GM12878 (cell line): Measurements from ENCODE around the gene NHS. TPM values are rescaled to one million over a fixed set of nuclear protein-coding genes. Genes with fewer than 3 reads are reported as not detected.

Experiments
- ATAC-seq: fragments of 200-7000 bp; cut with Tn5 transposase; 3 replicates; pipeline ENCODE4 v1.9.1; 2020; ENCODE audit warnings: mild to moderate bottlenecking, moderate library complexity
- BruUV-seq: library from RNA; stranded (reverse); fragments of 400-500 nt; replicated peaks from 2 replicates; lab custom pipeline; 2021; lab: Mats Ljungman, UMichigan
- CTCF ChIA-PET: fragments of 300-600 bp; sonication (Branson Sonifier 250); formaldehyde crosslinking; extraction: SDS; loops from one replicate; lab custom pipeline; 2021; ENCODE audit warnings: inconsistent platforms; lab: Yijun Ruan, JAX
- POLR2A ChIA-PET: fragments of 350-600 bp; formaldehyde crosslinking; extraction: SDS; loops from one replicate; lab custom pipeline; 2021; ENCODE audit warnings: inconsistent platforms; lab: Charles Lee
- RAD21 ChIA-PET: fragments of 300-600 bp; sonication (Branson Sonifier 250); formaldehyde crosslinking; loops from one replicate; lab custom pipeline; 2023; ENCODE audit warnings: antibody characterized with exemption; ENCODE audit not compliant: unreplicated experiment; lab: Charles Lee
- SMC1A ChIA-PET: fragments of 300-600 bp; sonication (Branson Sonifier 250); formaldehyde crosslinking; loops from one replicate; lab custom pipeline; 2023; ENCODE audit not compliant: unreplicated experiment, uncharacterized antibody; lab: Charles Lee
- DNase-seq: peaks from one replicate; pipeline ENCODE4 v3.0.0-alpha.2; 2011; ENCODE audit warnings: low read depth, low spot score
- FAIRE-seq: peaks from 3 replicates; lab custom pipeline; 2011; peaks lifted over from hg19 to GRCh38; lab: Jason Lieb, UNC
- H2AFZ ChIP-seq: 2 replicates; pipeline ENCODE4 v1.6.0; 2011; ENCODE audit warnings: low read depth, low read length, control low read depth; ENCODE audit not compliant: control insufficient read depth
- H3K27ac ChIP-seq: 2 replicates; pipeline ENCODE4 v1.5.1; 2011; ENCODE audit warnings: control low read depth; ENCODE audit not compliant: control insufficient read depth, insufficient read depth
- H3K27me3 ChIP-seq, 2 experiments: replicated peaks in 1 of 2; 2 replicates each; pipeline versions ENCODE4 v1.6.0 to v1.6.1; 2011; ENCODE audit warnings: low read length in 1 of 2; ENCODE audit not compliant: control insufficient read depth in 2 of 2, insufficient read depth in 2 of 2
- H3K36me3 ChIP-seq, 2 experiments: 2 replicates each; pipeline ENCODE4 v1.5.1; 2011; ENCODE audit warnings: low read length in 1 of 2; ENCODE audit not compliant: control insufficient read depth in 2 of 2, insufficient read depth in 2 of 2
- H3K4me1 ChIP-seq: 2 replicates; pipeline ENCODE4 v1.6.1; 2011; ENCODE audit warnings: mild to moderate bottlenecking, low read length, moderate library complexity, mixed read lengths; ENCODE audit not compliant: control insufficient read depth, insufficient read depth
- H3K4me2 ChIP-seq: 2 replicates; pipeline ENCODE4 v1.6.0; 2011; ENCODE audit warnings: control low read depth; ENCODE audit not compliant: control insufficient read depth, insufficient read depth
- H3K4me3 ChIP-seq: fragments of 200-600 bp; sonication (generic); 2 replicates; pipeline ENCODE4 v1.5.1; 2016
- H3K79me2 ChIP-seq: 2 replicates; pipeline ENCODE4 v1.6.0; 2011; ENCODE audit warnings: low read length; ENCODE audit not compliant: control insufficient read depth, insufficient read depth
- H3K9ac ChIP-seq: 2 replicates; pipeline ENCODE4 v1.8.0; 2011; ENCODE audit warnings: low read length, control low read depth, mixed read lengths; ENCODE audit not compliant: control insufficient read depth, insufficient read depth
- H3K9me3 ChIP-seq: replicated peaks from 3 replicates; pipeline ENCODE4 v1.5.1; 2011; ENCODE audit warnings: mild to moderate bottlenecking, low read length; ENCODE audit not compliant: control insufficient read depth, insufficient read depth
- H4K20me1 ChIP-seq: 2 replicates; pipeline ENCODE4 v1.6.0; 2011; ENCODE audit not compliant: control insufficient read depth, insufficient read depth
- ASH2L ChIP-seq: fragments of 300-600, 200-600 bp; sonication (generic); IDR thresholded peaks from 2 replicates; pipeline ENCODE4 v1.6.1; 2017; ENCODE audit warnings: low read depth, mild to moderate bottlenecking, borderline replicate concordance
- CTCF ChIP-seq, 3 experiments: IDR thresholded peaks in 2 of 3; conservative IDR thresholded peaks in 1 of 3; 2 replicates each; pipeline ENCODE4 v1.5.1; 2011; ENCODE audit warnings: low read depth in 3 of 3, low read length in 3 of 3, mild to moderate bottlenecking in 3 of 3, control low read depth in 2 of 3, moderate library complexity in 2 of 3, inconsistent platforms in 1 of 3, mixed read lengths in 1 of 3; ENCODE audit not compliant: control insufficient read depth in 2 of 3, insufficient read depth in 1 of 3; ENCODE audit errors: extremely low read depth in 1 of 3
- E2F4 ChIP-seq: IDR thresholded peaks from 2 replicates; pipeline ENCODE4 v1.6.1; 2012; ENCODE audit warnings: low read depth, low read length, improper control_type of control experiment
- WGBS: methylation state at CpG from one replicate; pipeline ENCODE4 v1.1.6; 2016; ENCODE audit warnings: low lambda C conversion rate; ENCODE audit not compliant: insufficient replicate concordance, insufficient coverage; ENCODE audit errors: missing lambda C conversion rate; 5-methylcytosine and 5-hydroxymethylcytosine counted together
- in situ Hi-C: fragments of 300-500 bp; cut with MboI; formaldehyde crosslinking; loops from 9 replicates; pipeline ENCODE4 v1.14.3; 2018; ENCODE audit warnings: mixed read lengths
- intact Hi-C: fragments of 100-400 bp; cut with micrococcal nuclease; formaldehyde crosslinking; loops from one replicate; pipeline ENCODE4 v1.14.2; 2022; ENCODE audit not compliant: unreplicated experiment
- polyA plus RNA-seq, 11 experiments: library from polyadenylated mRNA; depleted of rRNA in 4 of 11; unstranded in 6 of 11; stranded (reverse) in 5 of 11; fragments of >200 nt; fragmentation: Nextera tagmentation in 4 of 11; fragmentation: Illumina TruSeq in 1 of 11; extraction: Ambion mirVana in 4 of 11; extraction: Trizol in 1 of 11; gene quantifications; 1 replicate in 1 of 11; 2 replicates in 10 of 11; pipeline versions ENCODE4 v1.2.1 to v1.2.3, GENCODE V29; 2011 to 2016; ENCODE audit warnings: inconsistent platforms in 2 of 11, missing spikeins in 2 of 11, low read depth in 1 of 11
- total RNA-seq, 4 experiments: library from RNA; depleted of rRNA in 3 of 4; stranded (reverse); fragments of >200 nt in 3 of 4; fragmentation: Illumina TruSeq in 1 of 4; extraction: Trizol in 1 of 4; gene quantifications; 2 replicates each; pipeline versions ENCODE4 v1.2.1 to v1.2.3, GENCODE V29; 2013 to 2021

NHS gene
- total and polyA plus RNA-seq, 10 of the 15 experiments (the other 5 are each of a cell fraction or from before 2014, with no cell fraction given): under 0.01 to 0.07 (median 0.03) TPM; not detected in 7

DNA sequence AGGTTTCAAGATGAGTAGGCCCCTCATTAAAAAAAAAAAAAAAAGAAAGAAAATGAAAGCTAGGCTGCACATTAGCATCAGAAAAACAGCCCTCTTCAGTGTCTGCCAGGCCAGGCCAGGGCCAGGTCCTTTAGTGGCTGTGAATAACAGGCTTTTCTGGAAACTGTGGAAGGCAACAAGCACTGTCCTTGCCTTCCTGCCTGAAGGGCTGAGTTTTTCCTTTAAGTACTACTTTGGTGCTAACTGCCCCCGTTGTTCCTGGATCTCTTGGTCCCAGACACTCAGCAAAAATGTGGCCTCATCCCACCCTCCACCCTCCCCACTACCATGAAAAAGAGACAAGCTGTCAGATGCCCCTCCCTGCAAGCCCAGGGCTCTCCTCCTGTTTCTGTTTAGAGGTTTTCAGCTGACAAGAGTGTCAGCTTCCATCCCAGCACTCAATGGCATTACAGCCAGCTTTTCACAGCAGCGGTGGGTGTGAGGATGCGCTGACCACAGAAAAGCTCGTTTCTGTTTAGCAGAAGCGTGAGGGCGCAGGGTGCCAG, 174.2 kb downstream of the NHS start (continued):
- TF ChIP-seq E2F4: no peak

DNA sequence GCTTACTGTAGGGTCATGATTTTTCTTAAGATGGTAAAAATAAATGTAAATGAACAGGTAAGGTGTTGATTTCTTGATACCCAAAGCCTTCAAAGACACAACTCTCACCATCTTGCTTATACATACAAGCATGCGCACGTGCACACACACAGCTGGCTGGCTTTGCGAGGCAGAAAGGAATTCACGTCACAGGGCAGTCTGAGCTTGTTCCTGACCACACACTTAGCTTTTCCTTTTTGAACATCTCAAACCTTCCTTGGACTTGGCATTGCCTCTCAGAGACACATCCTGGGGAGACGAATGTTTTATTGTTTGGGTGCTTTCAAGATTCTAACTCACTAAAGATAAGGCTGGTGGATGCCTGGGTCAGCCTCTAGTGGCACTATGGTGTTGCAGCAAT, 175.0 kb downstream of the NHS start:
- TF ChIP-seq CTCF (IDR thresholded peaks at IDR 0.05 in 2 of 3, conservative IDR thresholded peaks at IDR 0.05 in 1 of 3; ENCODE audit: control insufficient read depth in 2 of 3, extremely low read depth in 1 of 3, insufficient read depth in 1 of 3, low read depth in 3 of 3, low read length in 3 of 3) (0 out of 6 replicates have a peak, but pooled peaks of 1 of the 3 experiments have one; percentile 11), ASH2L (no peak)
- TF ChIP-seq, all 136 proteins: peak for 1
- peaks cover 0 to 2% of the 10 kb centered on the region in 2 experiments; a peak in 1 of 4 replicates for H3K27me3 ChIP-seq
- RAD21 ChIA-PET: no interaction called here
- BruUV-seq: no TSS peak
- intact Hi-C loops: no loop called here
- ATAC-seq: no peak
- H3K27ac ChIP-seq: no peak overlapping the region
- SMC1A ChIA-PET: interaction anchor here (0.6 to 1.2 kb wide), 2 partner anchors 42 to 1691 kb away, joined by 3 read pairs; no protein-coding TSS in a partner anchor
- no peaks in the 10 kb centered on the region for H4K20me1 ChIP-seq
- POLR2A ChIA-PET: no interaction called here
- no peak for FAIRE-seq
- H3K4me1 ChIP-seq: 0 out of 2 replicates have a peak, but pooled peaks cover 5% of the 10 kb centered on the region
- no peak overlapping the region for H3K9ac ChIP-seq
- no peaks in the 10 kb centered on the region for H3K36me3 ChIP-seq
- DNase-seq: no peak
- 54% methylated on average over 5 of the region's 5 CpGs for WGBS
- H2AFZ ChIP-seq: no peak overlapping the region
- no peaks in the 10 kb centered on the region for H3K79me2 ChIP-seq
- no peak overlapping the region for H3K4me3 ChIP-seq
- CTCF ChIA-PET: interaction anchor here (1.3 kb wide), 1 partner anchor 308 kb away, joined by 3 read pairs; no protein-coding TSS in a partner anchor
- no peaks in the 10 kb centered on the region for H3K9me3 ChIP-seq
- no peak overlapping the region for H3K4me2 ChIP-seq
- in situ Hi-C loops: no loop called here
